Ureter (tissue), 1 donor: ENCODE results near the gene SNAPIN. TPM values are rescaled to one million over a fixed set of nuclear protein-coding genes. Genes with fewer than 3 reads are reported as not detected.
"Not testable (repeated sequence)": the region's sequence is repeated elsewhere in the genome, so short reads cannot be mapped to it uniquely, and the experiment has no call there.

Experiments used
- DNase-seq: peaks from one replicate; pipeline ENCODE4 v3.0.0-alpha.2; 2020; ENCODE audit warnings: low spot score
- total RNA-seq: library from RNA; stranded (reverse); gene quantifications from one replicate; pipeline ENCODE4 v1.2.4, GENCODE V29; 2023
- donor health status: DM: yes; HTN: yes; CAD: no.

SNAPIN gene
- total RNA-seq, 1 donor from 2014 or later = 37.3 TPM

DNA sequence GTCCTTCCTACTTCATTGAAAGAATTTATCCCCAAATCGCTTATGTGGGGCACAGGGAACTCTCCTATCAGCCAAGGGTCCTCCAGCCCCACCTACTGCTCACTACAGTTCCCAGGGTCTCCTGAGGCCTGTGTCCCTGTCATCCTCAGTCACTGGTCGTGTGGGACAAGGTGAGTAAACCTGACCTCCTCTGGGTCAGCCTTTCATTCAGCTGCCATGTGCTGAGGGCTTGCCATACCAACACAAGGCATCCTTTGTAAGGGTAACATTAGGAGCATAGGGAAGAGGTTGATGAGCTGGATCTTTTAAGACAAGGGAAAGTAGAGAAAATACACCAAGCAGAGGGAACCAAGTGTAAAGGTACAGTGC is 11.2 kb upstream of the SNAPIN start:
- no peak for DNase-seq

GRCh38 chr1:153648000-153648643 is 10.4 kb upstream of the SNAPIN start:
- DNase-seq = no peak

GRCh38 chr1:153649137-153649862 is 9.2 kb upstream of the SNAPIN start:
- DNase-seq = no peak

GRCh38 chr1:153649863-153650235 is 8.7 kb upstream of the SNAPIN start:
- no peak for DNase-seq

DNA sequence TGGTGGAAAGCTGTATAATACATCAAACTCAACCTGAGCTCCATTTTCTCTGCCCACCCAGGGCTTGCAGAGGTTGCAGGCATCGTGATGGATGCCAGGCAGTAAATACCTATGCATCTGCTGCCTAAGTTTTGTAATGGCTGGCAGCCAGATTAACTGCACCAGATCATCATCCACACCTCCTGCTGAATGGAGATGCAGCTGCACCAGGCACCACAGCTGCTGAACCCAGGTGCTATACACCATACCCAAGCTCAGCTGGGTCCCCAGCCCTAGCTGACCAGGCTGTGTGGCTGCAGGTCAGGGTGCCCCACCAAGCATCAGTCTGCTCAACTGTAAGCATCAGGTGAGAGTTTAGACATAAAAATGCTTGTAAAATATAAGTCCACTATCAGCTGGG is 6.7 kb upstream of the SNAPIN start:
- DNase-seq = no peak

GRCh38 chr1:153652805-153653500 is 5.5 kb upstream of the SNAPIN start:
- no peak for DNase-seq

- DNase-seq = no peak
Measured at GRCh38 chr1:153655333-153655732, 3.2 kb upstream of the SNAPIN start.

- DNase-seq = no peak
Measured at GRCh38 chr1:153659175-153659534, 652 bp downstream of the SNAPIN start.

DNA sequence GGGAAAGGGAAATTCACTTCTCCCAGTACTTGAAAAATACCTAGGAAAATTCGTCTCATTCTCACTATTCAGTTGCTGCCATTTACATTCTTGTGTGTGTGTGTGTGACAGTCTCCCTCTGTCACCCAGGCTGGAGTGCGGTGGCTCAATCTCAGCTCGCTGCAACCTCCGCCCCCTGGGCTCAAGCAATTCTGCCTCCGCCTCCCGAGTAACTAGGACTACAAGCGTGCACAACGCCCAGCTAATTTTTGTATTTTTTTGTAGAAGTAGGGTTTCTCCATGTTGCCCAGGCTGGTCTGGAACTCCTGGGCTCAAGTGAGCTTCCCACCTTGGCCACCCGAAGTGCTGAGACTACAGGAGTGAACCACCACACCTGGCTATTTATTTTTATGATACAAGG is 1.2 kb downstream of the SNAPIN start:
- no peak for DNase-seq

GRCh38 chr1:153661111-153661708 is 2.7 kb downstream of the SNAPIN start:
- DNase-seq = no peak

DNA sequence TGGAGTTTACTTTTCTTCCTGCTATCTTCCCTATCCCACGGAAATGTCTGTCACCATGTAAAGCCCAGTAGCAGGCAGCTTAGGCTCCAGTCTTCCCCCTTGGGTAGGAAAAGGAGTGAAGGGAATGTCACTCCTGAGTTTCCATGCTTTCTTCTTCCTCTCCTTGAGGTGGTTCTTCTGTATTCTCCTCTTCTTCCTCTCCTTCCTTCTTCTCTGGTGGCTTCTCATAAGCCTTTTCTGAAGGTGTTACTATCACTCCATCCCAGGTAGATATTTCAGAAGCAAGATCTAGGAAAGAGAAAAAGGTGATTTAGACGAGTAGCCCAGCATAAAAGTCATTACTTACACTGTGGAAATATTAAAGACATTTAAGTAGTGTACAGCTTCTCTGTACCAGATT is 3.8 kb downstream of the SNAPIN start:
- no peak for DNase-seq

DNA sequence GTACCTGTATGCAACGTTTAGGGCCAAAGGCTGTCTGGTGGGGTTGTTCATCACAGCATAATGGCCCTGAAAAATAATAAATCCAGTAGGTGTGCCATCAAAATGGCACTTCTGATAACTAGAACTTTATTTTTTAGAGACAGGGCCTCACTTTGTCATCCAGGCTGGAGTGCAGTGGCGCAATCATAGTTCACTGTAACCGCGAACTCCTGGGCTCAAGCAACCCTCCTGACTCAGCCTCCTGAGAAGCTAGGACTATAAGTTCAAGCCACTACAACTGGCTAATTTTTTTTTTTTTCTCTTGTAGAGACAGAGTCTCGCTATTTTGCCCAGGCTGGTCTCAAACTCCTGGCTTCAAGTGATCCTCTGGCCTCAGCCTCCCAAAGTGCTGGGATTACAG is 4.7 kb downstream of the SNAPIN start:
- DNase-seq = no peak

GRCh38 chr1:153667439-153667838 is 8.9 kb downstream of the SNAPIN start:
- DNase-seq = no peak

DNA sequence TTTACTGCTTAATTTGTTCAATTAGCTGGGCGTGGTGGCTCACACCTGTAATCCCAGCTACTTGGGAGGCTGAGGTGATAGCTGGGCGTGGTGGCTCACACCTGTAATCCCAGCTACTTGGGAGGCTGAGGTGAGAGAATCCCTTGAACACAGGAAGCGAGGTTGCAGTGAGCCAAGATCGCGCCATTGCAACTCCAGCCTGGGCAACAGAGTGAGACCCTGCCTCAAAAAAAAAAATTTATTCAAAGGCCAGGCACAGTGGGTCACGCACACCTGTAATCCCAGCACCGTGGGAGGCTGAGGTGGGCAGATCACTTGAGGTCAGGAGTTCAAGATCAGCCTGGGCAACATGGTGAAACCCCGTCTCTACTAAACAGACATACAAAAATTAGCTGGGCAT is 10.2 kb downstream of the SNAPIN start:
- DNase-seq = not testable (repeated sequence)

GRCh38 chr1:153669606-153670005 is 11.1 kb downstream of the SNAPIN start:
- no peak for DNase-seq

DNA sequence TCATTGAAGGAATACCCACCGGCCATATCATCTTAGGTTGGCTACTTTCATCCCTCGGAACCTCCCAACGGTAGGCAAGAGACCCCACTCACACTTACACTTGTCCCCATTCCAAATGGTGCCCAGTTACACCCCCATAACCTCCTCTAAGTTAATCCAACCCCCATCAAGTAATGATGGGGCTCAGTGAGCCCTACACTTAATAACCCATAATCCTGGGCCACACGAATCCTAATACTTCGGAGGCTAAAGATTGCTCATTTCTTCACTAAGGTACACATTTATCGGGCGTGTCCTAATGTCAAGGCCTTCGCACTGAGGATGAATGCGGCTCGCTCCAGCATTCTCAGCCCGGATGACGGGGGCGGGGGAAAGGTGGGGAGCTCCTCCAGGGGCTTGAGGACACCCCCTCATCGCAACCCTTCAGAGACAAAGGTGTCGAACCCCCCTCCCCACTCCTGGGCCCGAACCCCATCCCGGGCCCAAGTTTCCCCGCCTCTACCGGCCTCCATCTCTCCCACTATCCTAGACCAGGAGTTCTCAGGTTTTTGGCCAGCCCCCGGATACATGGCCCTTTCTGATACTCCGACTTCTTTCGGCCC is 11.9 kb downstream of the SNAPIN start:
- no peak for DNase-seq

DNA sequence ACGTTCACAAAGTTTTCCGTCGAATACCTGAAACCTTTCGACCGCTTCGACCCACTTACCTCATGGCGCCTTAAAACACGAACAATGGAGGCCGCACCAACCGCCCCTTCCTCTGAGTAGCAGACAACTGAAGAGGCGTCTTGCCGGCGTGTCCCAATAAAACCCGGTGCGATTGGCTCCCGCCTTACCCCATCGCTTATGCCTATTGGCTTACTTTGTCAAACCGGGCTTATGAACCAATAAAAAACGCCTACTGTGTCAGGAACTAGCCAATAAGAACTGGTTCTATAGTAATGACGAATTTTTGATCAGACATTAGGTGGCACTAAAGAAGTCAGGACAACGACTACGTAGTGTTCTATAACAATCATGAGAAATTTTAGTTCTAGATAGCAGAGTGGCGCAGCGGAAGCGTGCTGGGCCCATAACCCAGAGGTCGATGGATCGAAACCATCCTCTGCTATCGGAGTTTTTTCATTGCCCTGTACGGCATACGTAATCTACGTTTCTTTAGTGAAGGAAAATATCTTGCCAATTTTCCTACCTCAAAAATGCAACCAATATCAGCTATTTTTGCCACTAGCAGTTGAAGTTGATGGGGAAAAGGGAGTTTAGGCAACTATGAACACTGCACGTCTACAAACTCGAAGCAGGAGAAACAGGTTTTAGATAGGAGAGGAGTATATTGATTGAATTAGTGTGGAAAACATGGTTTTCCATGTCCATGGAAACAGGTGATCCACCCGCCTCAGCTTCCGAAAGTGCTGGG is 12.5 kb downstream of the SNAPIN start, which contains the start of gene ILF2:
Gene ILF2, minus strand, starts transcription at position 135 of the 769 bp plus-strand sequence. Its CDS starts 71 bp downstream, at position 64.
- peak; percentile 99 for DNase-seq

DNA sequence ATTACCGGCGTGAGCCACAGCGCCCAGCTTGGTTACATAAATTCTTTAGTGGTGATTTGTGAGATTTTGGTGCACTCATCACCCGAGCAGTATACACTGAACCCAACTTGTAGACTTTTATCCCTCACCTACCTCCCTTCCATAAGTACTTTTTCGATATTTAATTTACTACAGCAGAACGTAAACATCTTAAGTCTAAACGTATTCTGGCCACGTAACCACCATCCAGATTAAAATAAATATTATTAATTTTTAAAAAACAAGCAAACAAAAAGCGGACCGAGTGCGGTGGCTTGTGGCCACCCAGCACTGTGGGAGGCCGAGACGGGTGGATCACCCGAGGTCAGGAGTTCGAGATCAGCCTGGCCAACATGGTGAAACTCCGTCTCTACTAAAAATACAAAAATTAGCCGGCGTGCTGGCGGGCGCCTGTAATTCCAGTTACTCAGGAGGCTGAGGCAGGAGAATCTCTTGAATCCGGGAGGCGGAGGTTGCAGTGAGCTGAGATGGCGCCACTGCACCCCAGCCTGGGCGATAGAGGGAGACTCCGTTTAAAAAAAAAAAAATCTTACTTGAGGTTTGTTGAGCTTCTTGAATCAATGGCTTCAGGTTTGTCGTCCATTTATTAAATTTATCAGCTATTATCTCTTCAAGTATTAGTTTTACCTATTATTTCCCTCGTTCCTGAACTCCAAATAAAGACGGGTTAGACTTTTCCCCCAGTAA is 13.3 kb downstream of the SNAPIN start:
- DNase-seq = peak; percentile 59

DNA sequence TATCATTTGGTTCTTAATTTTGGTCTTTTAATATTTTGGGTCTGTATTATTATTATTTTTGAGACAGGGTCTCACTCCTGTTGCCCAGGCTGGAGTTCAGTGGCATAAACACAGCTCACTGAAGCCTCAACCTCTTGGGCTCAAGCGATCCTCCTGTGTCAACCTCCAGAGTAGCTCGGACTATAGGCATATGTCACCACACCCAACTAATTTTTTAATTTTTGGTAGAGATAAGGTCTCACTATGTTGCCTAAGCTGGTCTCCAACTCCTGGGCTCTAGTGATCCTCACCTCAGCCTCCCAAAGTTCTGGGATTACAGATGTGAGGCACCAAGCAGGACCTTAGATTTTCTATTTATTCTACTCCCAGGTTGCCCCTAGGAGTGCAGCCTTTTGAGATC is 15.0 kb downstream of the SNAPIN start:
- DNase-seq = no peak

DNA sequence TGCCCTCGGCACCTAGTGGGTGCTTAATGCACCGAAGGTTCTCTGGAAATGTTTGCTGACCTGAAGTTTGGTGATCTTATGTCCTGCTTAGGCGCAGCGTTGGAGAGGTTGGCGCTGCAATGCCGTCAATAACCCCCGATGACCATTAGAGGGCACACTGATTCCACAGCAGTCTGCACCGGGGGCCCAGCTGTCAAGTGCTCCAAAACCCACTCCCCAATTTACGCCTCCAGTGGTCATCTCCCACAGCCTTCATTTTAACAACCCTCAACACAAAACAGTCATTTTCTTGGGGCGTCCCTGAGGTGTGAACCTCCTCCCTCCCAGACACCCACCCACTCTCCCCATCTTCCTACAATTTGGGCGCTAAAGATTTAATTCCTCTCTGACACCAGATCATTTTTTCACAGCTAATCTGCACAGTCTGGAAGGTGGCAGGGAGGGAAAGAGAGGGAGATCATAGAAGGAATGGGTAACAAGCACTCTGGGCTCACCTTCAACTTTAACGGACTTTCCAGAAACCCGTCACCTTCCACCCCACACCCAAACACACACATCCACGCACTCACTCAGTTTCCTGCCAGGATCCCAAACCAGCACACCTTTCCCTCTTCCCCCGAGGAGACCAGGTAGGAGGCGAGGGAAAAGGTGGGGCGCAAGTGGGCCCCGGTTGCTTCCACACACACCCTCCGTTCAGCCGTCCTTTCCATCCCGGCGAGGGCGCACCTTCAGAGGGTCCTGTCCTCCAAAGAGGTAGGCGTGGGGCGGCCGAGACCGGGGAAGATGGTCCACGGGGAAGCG is 19.4 kb downstream of the SNAPIN start:
- peak; percentile 60 for DNase-seq
